OCI-LY1 (cell line): ENCODE data around the gene ZFYVE26.
"Not testable (repeated sequence)": the region's sequence is repeated elsewhere in the genome, so short reads cannot be mapped to it uniquely, and the experiment has no call there.

Source experiments
- H2AFZ ChIP-seq: fragments of 200-600 bp; sonication (generic), shearing (Covaris generic); 2 replicates; pipeline ENCODE4 v1.6.0; 2014; ENCODE audit warnings: antibody characterized with exemption, mild to moderate bottlenecking, low read length
- H3F3A ChIP-seq: fragments of 200-600 bp; sonication (generic), shearing (Covaris generic); 2 replicates; pipeline ENCODE4 v1.6.0; 2014; ENCODE audit warnings: mild to moderate bottlenecking, antibody characterized with exemption, low read length, moderate library complexity; ENCODE audit not compliant: insufficient read depth
- H3K27ac ChIP-seq: fragments of 200-600 bp; sonication (generic); 2 replicates; pipeline ENCODE4 v1.5.1; 2014; ENCODE audit warnings: low read length, mixed run types, mild to moderate bottlenecking, low read depth; ENCODE audit not compliant: poor library complexity, severe bottlenecking
- H3K27me3 ChIP-seq: fragments of 200-600 bp; sonication (generic); 2 replicates; pipeline ENCODE4 v1.6.0; 2014; ENCODE audit warnings: antibody characterized with exemption, mild to moderate bottlenecking, low read length, moderate library complexity; ENCODE audit not compliant: insufficient read depth
- H3K36me3 ChIP-seq: fragments of 200-600 bp; sonication (generic); 2 replicates; pipeline ENCODE4 v1.6.1; 2014; ENCODE audit warnings: mild to moderate bottlenecking, antibody characterized with exemption, low read length, moderate library complexity, mixed read lengths; ENCODE audit not compliant: insufficient read depth
- H3K4me1 ChIP-seq: fragments of 200-600 bp; sonication (generic); 2 replicates; pipeline ENCODE4 v1.5.1; 2014; ENCODE audit warnings: mild to moderate bottlenecking, low read length, moderate library complexity; ENCODE audit not compliant: insufficient read depth, severe bottlenecking
- H3K4me2 ChIP-seq: fragments of 200-600 bp; sonication (generic), shearing (Covaris generic); 2 replicates; pipeline ENCODE4 v1.6.1; 2014; ENCODE audit warnings: low read length
- H3K4me3 ChIP-seq: fragments of 200-600 bp; sonication (generic); 2 replicates; pipeline ENCODE4 v1.5.1; 2014; ENCODE audit warnings: low read length, low read depth, mild to moderate bottlenecking, mixed read lengths; ENCODE audit not compliant: poor library complexity, severe bottlenecking
- H3K79me2 ChIP-seq: fragments of 200-600 bp; shearing (Covaris generic); 2 replicates; pipeline ENCODE4 v1.6.1; 2016; ENCODE audit warnings: mixed run types, low read length, mixed read lengths; ENCODE audit not compliant: insufficient read depth
- H3K9ac ChIP-seq: fragments of 200-600 bp; sonication (generic), shearing (Covaris generic); 2 replicates; pipeline ENCODE4 v1.6.1; 2014; ENCODE audit warnings: mild to moderate bottlenecking, low read length, mixed read lengths
- H3K9me2 ChIP-seq: fragments of 200-600 bp; sonication (generic), shearing (Covaris generic); 2 replicates; pipeline ENCODE4 v1.6.1; 2014; ENCODE audit warnings: low read depth, mild to moderate bottlenecking, low read length, mixed read lengths
- H3K9me3 ChIP-seq: fragments of 200-600 bp; shearing (Covaris generic); 2 replicates; pipeline ENCODE4 v1.6.1; 2014; ENCODE audit warnings: low read length, mixed read lengths
- H4K20me1 ChIP-seq: fragments of 200-600 bp; sonication (generic), shearing (Covaris generic); 2 replicates; pipeline ENCODE4 v1.6.0; 2016; ENCODE audit warnings: mild to moderate bottlenecking, low read length; ENCODE audit not compliant: insufficient read depth
- CTCF ChIP-seq: fragments of 200-600 bp; sonication (generic), shearing (Covaris generic); IDR thresholded peaks from 2 replicates; pipeline ENCODE4 v1.5.1; 2017; ENCODE audit warnings: mild to moderate bottlenecking, antibody characterized with exemption, low read length, moderate library complexity, mixed read lengths
- EZH2 ChIP-seq: fragments of 200-600 bp; sonication (generic), shearing (Covaris generic); IDR thresholded peaks from 2 replicates; pipeline ENCODE4 v1.8.0; 2017; ENCODE audit warnings: borderline replicate concordance, mixed run types, mild to moderate bottlenecking, antibody characterized with exemption, low read length, moderate library complexity, mixed read lengths

Gene ZFYVE26

GRCh38 chr14:67719866-67720265 lies 96.5 kb downstream of the ZFYVE26 start:
- no peak overlapping the region for H3K9ac ChIP-seq
- H3K79me2 ChIP-seq: no peaks in the 10 kb centered on the region
- no peaks in the 10 kb centered on the region for H3K9me2 ChIP-seq
- no peaks in the 10 kb centered on the region for H3F3A ChIP-seq
- H3K27me3 ChIP-seq: peaks cover 10% of the 10 kb centered on the region; the same call in 1 of the 2 replicates
- no peak overlapping the region for H3K27ac ChIP-seq
- H2AFZ ChIP-seq: no peak overlapping the region
- H3K36me3 ChIP-seq: no peaks in the 10 kb centered on the region
- no peak for TF ChIP-seq CTCF
- TF ChIP-seq EZH2: no peak
- no peak overlapping the region for H3K4me2 ChIP-seq
- H3K9me3 ChIP-seq: no peaks in the 10 kb centered on the region
- H3K4me1 ChIP-seq: no peaks in the 10 kb centered on the region
- H4K20me1 ChIP-seq: no peaks in the 10 kb centered on the region
- H3K4me3 ChIP-seq: no peak overlapping the region

GRCh38 chr14:67719385-67719784 lies 97.0 kb downstream of the ZFYVE26 start:
- not testable (repeated sequence) for H3K9me3 ChIP-seq, H3K9ac ChIP-seq, H3K36me3 ChIP-seq, H3K27me3 ChIP-seq, H3K9me2 ChIP-seq, H4K20me1 ChIP-seq, H3K79me2 ChIP-seq, H3K4me3 ChIP-seq, H3K4me2 ChIP-seq, H2AFZ ChIP-seq, H3F3A ChIP-seq, H3K4me1 ChIP-seq, H3K27ac ChIP-seq

DNA sequence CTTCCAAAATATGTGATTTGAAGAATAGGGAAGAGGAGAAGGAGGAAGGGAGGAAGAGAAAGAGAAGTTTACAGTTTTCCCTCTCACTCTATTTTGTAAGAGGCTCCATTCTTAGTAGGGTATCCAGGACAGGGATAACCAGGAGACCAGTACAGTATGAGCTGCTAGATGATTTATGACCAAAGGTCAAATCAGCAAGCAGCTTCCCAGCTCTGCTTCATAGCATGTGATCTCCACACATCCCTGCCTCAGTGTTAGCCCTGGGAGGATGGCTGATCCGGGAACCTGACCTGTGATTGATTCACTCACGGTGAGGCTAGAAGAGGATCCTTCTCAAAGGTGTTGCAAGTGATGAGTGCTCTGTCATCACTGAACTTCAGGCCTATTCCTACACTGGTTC lies 98.1 kb downstream of the ZFYVE26 start:
- H3K9ac ChIP-seq: no peak overlapping the region
- peaks cover 3% of the 10 kb centered on the region; the same call in 1 of the 2 replicates for H3K27me3 ChIP-seq
- no peak overlapping the region for H2AFZ ChIP-seq
- H3K9me2 ChIP-seq: no peaks in the 10 kb centered on the region
- TF ChIP-seq EZH2 (no peak), CTCF (no peak)
- no peaks in the 10 kb centered on the region for H3K9me3 ChIP-seq
- H3K4me3 ChIP-seq: no peak overlapping the region
- H3K27ac ChIP-seq: no peak overlapping the region
- H3K36me3 ChIP-seq: no peaks in the 10 kb centered on the region
- no peaks in the 10 kb centered on the region for H3K4me1 ChIP-seq
- no peaks in the 10 kb centered on the region for H3K79me2 ChIP-seq
- no peaks in the 10 kb centered on the region for H3F3A ChIP-seq
- no peaks in the 10 kb centered on the region for H4K20me1 ChIP-seq
- no peak overlapping the region for H3K4me2 ChIP-seq

DNA sequence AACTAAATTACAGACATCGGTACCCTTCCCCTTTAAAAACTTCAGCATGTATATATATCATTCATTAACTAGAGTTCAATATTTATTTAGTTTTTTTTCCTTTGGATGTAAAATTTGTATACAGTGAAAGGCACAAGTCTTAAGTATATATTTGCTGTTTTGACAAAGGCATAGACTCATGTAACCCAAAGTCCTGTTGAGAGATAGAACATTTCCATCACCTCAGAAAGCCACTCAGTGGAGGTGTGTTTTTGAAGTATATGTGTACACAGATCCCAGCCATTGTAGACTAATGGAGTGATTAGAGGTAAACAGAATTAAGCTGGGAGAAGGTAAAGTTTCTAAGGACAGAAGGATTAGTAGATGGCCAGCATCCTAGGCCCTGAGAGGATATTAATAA lies 99.3 kb downstream of the ZFYVE26 start:
- H3K36me3 ChIP-seq: no peaks in the 10 kb centered on the region
- TF ChIP-seq EZH2: no peak
- TF ChIP-seq CTCF: no peak

More for the DNA sequence above, 99.3 kb downstream of the ZFYVE26 start:
- H2AFZ ChIP-seq: no peak overlapping the region
- no peaks in the 10 kb centered on the region for H3K9me2 ChIP-seq
- H4K20me1 ChIP-seq: no peaks in the 10 kb centered on the region
- no peaks in the 10 kb centered on the region for H3K4me1 ChIP-seq
- no peaks in the 10 kb centered on the region for H3K27me3 ChIP-seq
- no peaks in the 10 kb centered on the region for H3K9me3 ChIP-seq
- H3K27ac ChIP-seq: no peak overlapping the region
- H3K4me3 ChIP-seq: no peak overlapping the region
- no peaks in the 10 kb centered on the region for H3K79me2 ChIP-seq
- H3F3A ChIP-seq: no peaks in the 10 kb centered on the region
- H3K9ac ChIP-seq: no peak overlapping the region
- H3K4me2 ChIP-seq: no peak overlapping the region
